ENCODE data around the gene CENPS.
"Not testable (repeated sequence)": the region's sequence is repeated elsewhere in the genome, so short reads cannot be mapped to it uniquely, and the experiment has no call there.

The CENPS gene

GRCh38 chr1:10421637-10422036, 8.6 kb upstream of the CENPS start:
- no peak for DNase-seq

- no peak for DNase-seq
Observed at GRCh38 chr1:10424034-10424433, 6.2 kb upstream of the CENPS start.

- DNase-seq = no peak
Observed at GRCh38 chr1:10424651-10425050, 5.6 kb upstream of the CENPS start.

- DNase-seq = not testable (repeated sequence)
Observed at GRCh38 chr1:10425826-10426534, 4.3 kb upstream of the CENPS start.

GRCh38 chr1:10426535-10426848, 3.7 kb upstream of the CENPS start:
- not testable (repeated sequence) for DNase-seq

- no peak for DNase-seq
Observed at GRCh38 chr1:10428984-10429383, 1.2 kb upstream of the CENPS start.

- peak in 1 of 2 experiments; percentile 44 for DNase-seq
Observed at GRCh38 chr1:10429868-10430215, 391 bp upstream of the CENPS start.

GRCh38 chr1:10431070-10431730, 967 bp downstream of the CENPS start:
- DNase-seq = no peak

GRCh38 chr1:10432910-10433700, 2.9 kb downstream of the CENPS start:
- no peak for DNase-seq

- no peak for DNase-seq
Observed at GRCh38 chr1:10433790-10434189, 3.6 kb downstream of the CENPS start.

GRCh38 chr1:10434590-10434989, 4.4 kb downstream of the CENPS start:
- no peak for DNase-seq

- DNase-seq = no peak
Observed at GRCh38 chr1:10437052-10437451, 6.8 kb downstream of the CENPS start.

GRCh38 chr1:10438677-10439163, 8.5 kb downstream of the CENPS start:
- peak; percentile 32 to 61 for DNase-seq

GRCh38 chr1:10440305-10440704, 10.1 kb downstream of the CENPS start:
- no peak for DNase-seq

GRCh38 chr1:10440794-10441193, 10.6 kb downstream of the CENPS start:
- DNase-seq = no peak

- no peak for DNase-seq
Observed at GRCh38 chr1:10444248-10444647, 14.0 kb downstream of the CENPS start.

GRCh38 chr1:10444795-10445397, 14.7 kb downstream of the CENPS start:
- no peak for DNase-seq

GRCh38 chr1:10446790-10447422, 16.7 kb downstream of the CENPS start:
- DNase-seq = no peak

GRCh38 chr1:10449751-10450150, 19.5 kb downstream of the CENPS start, which contains the start of gene CORT:
Gene CORT (plus strand): TSS chr1:10450031. CDS start chr1:10450224, 193 bp downstream.
- no peak for DNase-seq

GRCh38 chr1:10450156-10450814, 20.1 kb downstream of the CENPS start:
- no peak for DNase-seq

GRCh38 chr1:10450836-10451235, 20.6 kb downstream of the CENPS start:
- no peak for DNase-seq

- DNase-seq = no peak
Observed at GRCh38 chr1:10451287-10451686, 21.1 kb downstream of the CENPS start.
